ENCODE results near the gene DYSF. TPM values are rescaled to one million over a fixed set of nuclear protein-coding genes. Genes with fewer than 3 reads are reported as not detected.
A peak's percentile ranks its signal among the peaks of the same experiment; 100 is the strongest.

DYSF gene
- total and polyA plus RNA-seq, 5 experiments from 2014 or later = 3.0 to 3.5 (median 3.2) TPM

DNA sequence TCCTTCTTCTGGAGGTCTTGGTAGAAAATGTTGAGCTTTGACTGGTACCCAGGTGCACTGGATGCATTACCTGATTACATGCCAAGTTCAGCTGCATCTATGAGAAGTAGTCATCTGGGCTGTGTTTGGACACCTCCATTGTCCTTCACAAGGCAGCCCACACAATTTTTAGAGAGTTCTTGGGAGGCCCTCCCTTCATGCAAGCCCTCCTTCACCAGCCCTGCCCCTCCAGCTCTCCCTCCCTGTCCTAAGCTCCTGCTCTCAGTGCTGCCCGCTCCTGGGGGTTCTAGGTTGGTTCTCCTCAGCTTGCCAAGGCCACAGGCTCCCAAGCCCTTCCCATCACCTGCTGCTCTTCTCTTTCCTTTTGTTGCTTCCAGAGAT, 148.7 kb downstream of the DYSF start:
- DNase-seq = peak in 1 of 10 donors; percentile 4
- no peak for ATAC-seq
- Mint-ChIP-seq H3K27me3 (peaks cover 7 to 42% (median 23%) of the 10 kb centered on the region in 5 donors), H3K4me3 (no peak overlapping the region), H3K27ac (peak overlapping the region in 1 of 10 donors; percentile 72), H3K9me3 (no peaks in the 10 kb centered on the region), H3K36me3 (no peaks in the 10 kb centered on the region), H3K4me1 (peaks cover 5 to 11% (median 10%) of the 10 kb centered on the region in 4 donors)
- POLR2A ChIA-PET = no interaction called here

DNA sequence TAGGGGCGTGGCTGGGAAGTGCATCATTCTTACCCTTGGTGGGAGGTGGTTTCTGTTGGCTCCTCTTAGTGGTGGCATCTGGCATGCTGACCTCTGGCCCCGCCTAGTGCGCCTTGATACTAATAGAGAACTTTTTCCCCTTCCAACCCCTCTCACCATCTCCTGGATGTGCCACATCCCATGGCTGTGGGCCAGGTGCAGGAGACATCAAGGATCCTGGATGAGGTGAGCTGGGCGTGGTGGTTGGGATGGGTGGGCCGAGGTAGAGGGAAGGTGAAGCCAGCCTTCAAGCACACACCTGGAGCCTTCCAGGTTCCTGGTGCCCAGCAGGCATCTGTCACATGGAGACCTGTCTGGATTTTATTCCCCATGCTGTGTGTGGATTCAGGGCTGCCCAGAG, 149.2 kb downstream of the DYSF start:
- H3K4me1 Mint-ChIP-seq = peaks cover 6 to 11% (median 10%) of the 10 kb centered on the region in 4 donors
- no peak overlapping the region for H3K4me3 Mint-ChIP-seq
- no peaks in the 10 kb centered on the region for H3K9me3 Mint-ChIP-seq
- POLR2A ChIA-PET = no interaction called here
- DNase-seq = peak in 1 of 10 donors; percentile 42
- peaks cover 7 to 44% (median 26%) of the 10 kb centered on the region in 5 donors for H3K27me3 Mint-ChIP-seq
- H3K27ac Mint-ChIP-seq = peak overlapping the region in 1 of 10 donors; percentile 72
- H3K36me3 Mint-ChIP-seq = no peaks in the 10 kb centered on the region
- ATAC-seq = no peak

DNA sequence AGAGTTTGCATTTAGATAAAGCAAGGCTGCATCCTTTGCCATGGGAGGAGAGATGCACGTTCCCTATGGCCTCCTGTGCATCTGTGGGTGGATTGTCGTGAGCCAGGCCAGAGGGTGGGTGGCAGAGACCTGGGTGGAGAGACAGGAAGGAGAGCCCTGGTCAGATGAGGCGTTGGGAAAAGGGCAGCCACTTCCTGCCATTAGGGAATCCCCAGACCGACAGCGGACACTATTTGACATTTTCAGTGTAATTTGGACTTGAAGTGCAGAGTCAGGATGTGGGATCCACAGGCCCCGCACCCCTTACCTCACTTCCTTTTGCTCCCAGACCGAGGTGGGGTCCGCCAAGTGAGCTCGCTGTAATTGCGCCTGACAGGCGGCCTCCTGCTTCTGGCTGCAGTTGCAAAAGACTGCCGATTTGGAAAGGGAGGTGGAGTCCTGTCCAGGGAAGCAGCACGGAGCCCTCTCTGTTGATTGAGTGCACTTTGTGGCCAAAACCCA, 150.0 kb downstream of the DYSF start:
- Mint-ChIP-seq H3K27me3 (peaks cover 7 to 44% (median 26%) of the 10 kb centered on the region in 5 donors), H3K27ac (no peak overlapping the region)
- no peak for ATAC-seq

DNA sequence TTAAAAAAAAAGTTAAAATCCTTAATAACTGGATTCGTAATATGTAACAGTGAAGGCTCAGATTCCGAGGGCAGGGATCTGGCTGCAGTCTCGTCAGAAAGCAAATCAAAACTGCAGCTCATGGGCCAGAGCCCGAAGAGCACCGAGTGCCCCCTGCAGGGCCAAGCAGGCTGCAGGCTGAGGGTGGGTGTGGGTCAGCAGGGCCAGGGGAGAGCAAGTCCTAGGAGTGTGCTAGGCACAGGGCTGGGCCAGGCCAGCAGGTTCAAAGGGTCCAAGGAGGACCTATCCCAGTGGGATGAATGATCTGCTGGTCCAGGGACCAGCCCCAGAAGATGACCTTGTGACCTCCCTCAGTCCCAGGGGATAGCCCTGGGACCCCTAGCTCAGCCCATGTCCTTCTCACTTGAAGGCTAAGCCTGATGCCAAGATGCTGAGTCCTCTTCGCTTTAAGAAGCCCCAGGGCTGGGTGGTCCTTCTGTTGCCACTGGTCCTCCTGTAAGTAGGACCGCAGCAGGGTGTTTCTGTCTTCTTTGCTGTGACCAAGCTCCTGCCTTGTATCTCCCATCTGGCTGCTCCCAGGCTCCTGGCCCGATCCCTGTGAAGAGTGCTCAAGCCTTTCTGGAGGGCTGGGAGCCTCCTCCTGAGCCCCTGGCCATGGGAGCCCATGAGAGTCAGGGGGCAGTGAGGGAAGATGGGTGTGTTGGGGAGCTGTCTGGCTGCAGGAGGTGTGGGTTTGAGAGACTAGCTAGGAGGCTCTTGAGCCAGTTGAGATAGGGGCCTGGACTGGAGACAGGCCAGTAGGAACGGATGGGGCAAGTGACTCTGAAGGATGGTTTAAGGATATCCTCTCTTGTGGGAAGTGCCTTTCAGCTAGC, 150.7 kb downstream of the DYSF start:
- no peak overlapping the region for H3K4me3 Mint-ChIP-seq
- H3K4me1 Mint-ChIP-seq = peaks cover 8 to 11% (median 10%) of the 10 kb centered on the region in 4 donors
- POLR2A ChIA-PET = no interaction called here
- ATAC-seq (no peak), DNase-seq (peak in 1 of 10 donors; percentile 32)
- no peaks in the 10 kb centered on the region for H3K9me3 Mint-ChIP-seq
- peak overlapping the region in 1 of 10 donors; percentile 53 for H3K27ac Mint-ChIP-seq
- H3K27me3 Mint-ChIP-seq = peaks cover 7 to 39% (median 24%) of the 10 kb centered on the region in 5 donors
- no peaks in the 10 kb centered on the region for H3K36me3 Mint-ChIP-seq

More for the DNA sequence above, 150.0 kb downstream of the DYSF start:
- POLR2A ChIA-PET = no interaction called here
- Mint-ChIP-seq H3K4me1 (peaks cover 8 to 11% (median 10%) of the 10 kb centered on the region in 4 donors), H3K4me3 (no peak overlapping the region), H3K9me3 (no peaks in the 10 kb centered on the region), H3K36me3 (no peaks in the 10 kb centered on the region)
- DNase-seq = peak in 1 of 10 donors; percentile 21

DNA sequence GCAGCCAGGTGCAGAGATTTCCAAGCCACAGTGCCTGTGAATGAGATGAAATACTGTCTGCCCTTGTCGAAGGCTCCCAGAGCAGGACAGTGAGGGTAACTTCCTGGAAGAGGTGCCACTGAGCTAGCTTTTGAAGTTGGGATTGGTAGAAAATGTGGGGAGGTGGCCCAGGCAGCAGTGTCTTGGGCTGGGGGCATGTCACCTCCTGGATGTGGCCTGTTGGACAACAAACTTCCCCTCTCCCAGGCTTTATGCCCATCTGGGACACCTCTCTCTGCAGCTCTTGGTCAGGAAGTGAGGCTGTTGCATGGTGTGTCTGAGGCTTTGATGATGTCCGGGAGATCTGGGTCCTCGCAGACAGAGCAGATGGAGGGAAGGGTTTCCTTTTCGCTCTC, 151.4 kb downstream of the DYSF start:
- Mint-ChIP-seq H3K4me3 (no peak overlapping the region), H3K9me3 (no peaks in the 10 kb centered on the region), H3K4me1 (peaks cover 8 to 11% (median 10%) of the 10 kb centered on the region in 4 donors), H3K27ac (no peak overlapping the region), H3K36me3 (no peaks in the 10 kb centered on the region), H3K27me3 (peaks cover 7 to 39% (median 24%) of the 10 kb centered on the region in 5 donors)
- DNase-seq (peak in 2 of 10 donors; percentile 6 to 31), ATAC-seq (no peak)
- POLR2A ChIA-PET = no interaction called here

DNA sequence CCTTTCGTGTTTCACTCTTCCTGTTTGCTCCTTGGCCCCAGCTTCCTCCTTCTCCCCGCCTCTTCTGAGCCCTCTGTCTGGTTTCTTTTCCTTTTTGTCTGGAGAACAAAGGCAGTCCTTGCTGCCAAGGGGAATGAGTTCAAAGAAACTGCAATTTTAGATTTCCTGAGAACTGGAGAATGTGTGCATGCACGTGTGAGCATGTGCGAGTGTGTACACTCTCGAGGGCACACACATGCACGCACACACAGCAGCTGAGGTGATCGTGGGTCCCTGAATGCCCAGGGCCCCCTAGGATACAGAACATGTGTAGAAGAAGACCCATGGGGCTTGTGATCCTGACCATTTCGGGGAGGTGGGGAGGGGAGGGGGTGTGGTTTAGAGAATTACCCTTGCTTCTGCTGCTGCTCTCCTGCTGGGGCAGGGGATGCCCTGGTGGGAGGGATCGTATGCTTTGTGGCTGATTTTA, 151.8 kb downstream of the DYSF start:
- ATAC-seq = no peak
- no peaks in the 10 kb centered on the region for H3K9me3 Mint-ChIP-seq
- POLR2A ChIA-PET = no interaction called here
- no peak overlapping the region for H3K27ac Mint-ChIP-seq
- H3K4me1 Mint-ChIP-seq = peaks cover 8 to 11% (median 10%) of the 10 kb centered on the region in 4 donors
- H3K27me3 Mint-ChIP-seq = peaks cover 7 to 39% (median 24%) of the 10 kb centered on the region in 5 donors
- DNase-seq = peak in 1 of 10 donors; percentile 23
- H3K4me3 Mint-ChIP-seq = peak overlapping the region in 1 of 10 donors; percentile 27
- no peaks in the 10 kb centered on the region for H3K36me3 Mint-ChIP-seq

GRCh38 chr2:71605781-71606241, 152.4 kb downstream of the DYSF start:
- Mint-ChIP-seq H3K9me3 (no peaks in the 10 kb centered on the region), H3K27me3 (peaks cover 7 to 39% (median 24%) of the 10 kb centered on the region in 5 donors), H3K4me3 (no peak overlapping the region), H3K4me1 (peaks cover 8 to 11% (median 10%) of the 10 kb centered on the region in 4 donors), H3K27ac (no peak overlapping the region), H3K36me3 (no peaks in the 10 kb centered on the region)
- peak in 2 of 10 donors; percentile 7 to 19 for DNase-seq
- POLR2A ChIA-PET = no interaction called here
- ATAC-seq = no peak

GRCh38 chr2:71606244-71606643, 152.9 kb downstream of the DYSF start:
- POLR2A ChIA-PET = no interaction called here
- no peaks in the 10 kb centered on the region for H3K9me3 Mint-ChIP-seq
- peaks cover 7 to 39% (median 24%) of the 10 kb centered on the region in 5 donors for H3K27me3 Mint-ChIP-seq
- H3K4me1 Mint-ChIP-seq = peaks cover 8 to 11% (median 10%) of the 10 kb centered on the region in 4 donors
- no peak overlapping the region for H3K27ac Mint-ChIP-seq
- no peaks in the 10 kb centered on the region for H3K36me3 Mint-ChIP-seq
- ATAC-seq (no peak), DNase-seq (peak in 1 of 10 donors; percentile 11)
- no peak overlapping the region for H3K4me3 Mint-ChIP-seq

- no peaks in the 10 kb centered on the region for H3K36me3 Mint-ChIP-seq
- no peaks in the 10 kb centered on the region for H3K9me3 Mint-ChIP-seq
- H3K4me1 Mint-ChIP-seq = peaks cover 8 to 11% (median 10%) of the 10 kb centered on the region in 4 donors
- no peak overlapping the region for H3K4me3 Mint-ChIP-seq
- H3K27ac Mint-ChIP-seq = no peak overlapping the region
- peaks cover 7 to 37% (median 20%) of the 10 kb centered on the region in 5 donors for H3K27me3 Mint-ChIP-seq
- POLR2A ChIA-PET = no interaction called here
- DNase-seq = peak in 2 of 10 donors; percentile 3 to 31
- no peak for ATAC-seq
Measured at GRCh38 chr2:71607151-71607889, 154.0 kb downstream of the DYSF start.

- no peak for ATAC-seq
- H3K9me3 Mint-ChIP-seq = no peaks in the 10 kb centered on the region
- peak in 2 of 10 donors; percentile 3 to 35 for DNase-seq
- H3K36me3 Mint-ChIP-seq = no peaks in the 10 kb centered on the region
- peaks cover 6 to 30% (median 19%) of the 10 kb centered on the region in 5 donors for H3K27me3 Mint-ChIP-seq
- H3K4me1 Mint-ChIP-seq = peaks cover 7 to 11% (median 10%) of the 10 kb centered on the region in 4 donors
- H3K27ac Mint-ChIP-seq = no peak overlapping the region
- POLR2A ChIA-PET = no interaction called here
- H3K4me3 Mint-ChIP-seq = no peak overlapping the region
Measured at GRCh38 chr2:71608034-71608433, 154.7 kb downstream of the DYSF start.

- POLR2A ChIA-PET = no interaction called here
- no peaks in the 10 kb centered on the region for H3K9me3 Mint-ChIP-seq
- ATAC-seq (no peak), DNase-seq (no peak)
- no peak overlapping the region for H3K4me3 Mint-ChIP-seq
- peaks cover 3 to 26% (median 17%) of the 10 kb centered on the region in 5 donors for H3K27me3 Mint-ChIP-seq
- peaks cover 5 to 11% (median 7%) of the 10 kb centered on the region in 4 donors for H3K4me1 Mint-ChIP-seq
- H3K27ac Mint-ChIP-seq = no peak overlapping the region
- no peaks in the 10 kb centered on the region for H3K36me3 Mint-ChIP-seq
Measured at GRCh38 chr2:71608441-71608840, 155.1 kb downstream of the DYSF start.

GRCh38 chr2:71609029-71609428, 155.7 kb downstream of the DYSF start:
- Mint-ChIP-seq H3K36me3 (no peaks in the 10 kb centered on the region), H3K4me3 (no peak overlapping the region), H3K27ac (no peak overlapping the region), H3K4me1 (peaks cover 5 to 11% (median 7%) of the 10 kb centered on the region in 4 donors), H3K27me3 (peaks cover 3 to 26% (median 17%) of the 10 kb centered on the region in 5 donors), H3K9me3 (no peaks in the 10 kb centered on the region)
- POLR2A ChIA-PET = no interaction called here
- ATAC-seq = no peak
- peak in 1 of 10 donors; percentile 9 for DNase-seq
